Fibroblast of peridontal ligament (primary cell): ENCODE measurements around the gene ITPA.
A peak's percentile ranks its signal among the peaks of the same experiment; 100 is the strongest.
"Not testable (repeated sequence)": the region's sequence is repeated elsewhere in the genome, so short reads cannot be mapped to it uniquely, and the experiment has no call there.

Experiments
- DNase-seq: peaks from one replicate; pipeline ENCODE4 v3.0.0-alpha.2; 2010; ENCODE audit errors: extremely low read depth

Gene ITPA

DNA sequence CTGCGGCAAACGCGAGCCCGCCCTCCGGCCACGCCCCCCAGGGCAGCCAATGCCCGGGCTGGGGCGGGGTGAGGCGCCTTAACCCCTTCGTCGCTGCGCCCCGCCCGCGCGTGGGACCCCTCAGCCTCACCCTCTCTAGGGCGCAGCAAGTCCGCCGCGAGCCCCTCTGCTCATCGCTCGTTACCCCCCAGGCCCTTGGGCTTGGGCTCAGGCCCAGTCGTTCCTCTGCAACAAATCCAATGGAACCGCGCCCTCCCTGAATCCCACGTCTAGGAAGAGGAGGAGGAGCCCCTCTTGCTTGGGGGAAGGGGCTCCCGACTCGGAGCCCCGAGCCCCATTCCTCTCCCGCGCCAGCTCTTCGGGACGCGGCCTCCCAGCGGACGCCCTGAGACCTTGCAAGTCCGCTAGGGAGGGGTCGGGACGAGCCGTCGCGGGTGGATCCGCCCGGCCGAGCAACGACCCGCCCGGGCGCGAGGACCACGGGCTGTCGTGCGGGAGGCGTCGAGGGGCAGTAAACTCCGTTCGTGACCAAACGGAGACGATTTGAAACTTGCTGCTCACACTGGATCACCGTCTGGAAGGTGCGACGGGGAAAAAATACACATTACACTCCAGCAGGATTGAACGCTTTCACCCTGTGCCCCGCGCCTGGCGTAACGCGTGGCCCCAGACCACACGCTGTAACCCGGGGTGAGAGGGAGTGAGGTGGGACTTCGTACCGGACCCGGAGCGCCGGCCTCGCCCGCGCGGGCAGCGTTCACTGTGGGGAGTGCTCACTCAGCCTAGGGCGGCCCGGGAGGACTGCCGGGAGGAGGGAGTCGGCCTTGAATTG is 35.5 kb upstream of the ITPA start:
- DNase-seq = peak; percentile 48

DNA sequence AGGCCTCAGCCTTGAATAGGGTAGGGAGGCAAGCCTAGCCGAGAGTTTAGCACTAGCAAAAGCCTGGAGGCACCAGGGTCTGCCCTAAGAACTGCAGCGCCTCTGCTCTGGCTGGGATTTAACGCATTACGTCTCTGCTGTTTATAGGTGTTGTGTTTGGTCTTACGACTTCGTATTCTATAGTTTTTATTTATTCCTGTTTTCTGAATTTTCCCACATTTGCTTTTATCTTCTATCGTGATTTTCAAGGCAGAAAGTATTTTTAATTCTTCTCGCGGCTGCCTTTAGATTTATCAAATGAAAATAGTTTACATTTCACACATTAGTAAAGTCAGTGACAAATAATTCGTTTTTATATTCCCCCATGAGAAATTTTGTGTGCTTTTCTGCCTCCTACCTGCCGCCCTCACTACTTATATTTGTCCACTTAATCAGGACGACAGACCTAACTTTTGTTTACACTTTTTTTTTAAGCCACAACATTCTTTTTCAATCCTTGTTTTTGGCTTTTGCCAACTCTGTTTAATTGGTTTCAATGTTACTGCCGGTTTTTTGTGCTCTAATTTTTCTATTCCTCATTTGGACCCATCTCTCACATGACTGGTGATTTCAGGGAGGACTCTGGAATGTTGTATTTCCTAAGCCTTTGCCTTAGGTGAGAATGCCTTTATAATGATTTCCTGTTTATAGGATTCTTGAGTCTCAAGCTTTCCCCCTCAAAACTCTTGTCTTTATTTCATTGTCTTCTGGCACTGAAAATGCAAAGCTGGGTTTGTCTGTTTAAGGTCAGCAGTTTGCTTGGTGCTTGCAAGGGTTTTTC is 34.6 kb upstream of the ITPA start:
- no peak for DNase-seq

GRCh38 chr20:3175270-3175669 is 34.0 kb upstream of the ITPA start:
- DNase-seq = no peak

DNA sequence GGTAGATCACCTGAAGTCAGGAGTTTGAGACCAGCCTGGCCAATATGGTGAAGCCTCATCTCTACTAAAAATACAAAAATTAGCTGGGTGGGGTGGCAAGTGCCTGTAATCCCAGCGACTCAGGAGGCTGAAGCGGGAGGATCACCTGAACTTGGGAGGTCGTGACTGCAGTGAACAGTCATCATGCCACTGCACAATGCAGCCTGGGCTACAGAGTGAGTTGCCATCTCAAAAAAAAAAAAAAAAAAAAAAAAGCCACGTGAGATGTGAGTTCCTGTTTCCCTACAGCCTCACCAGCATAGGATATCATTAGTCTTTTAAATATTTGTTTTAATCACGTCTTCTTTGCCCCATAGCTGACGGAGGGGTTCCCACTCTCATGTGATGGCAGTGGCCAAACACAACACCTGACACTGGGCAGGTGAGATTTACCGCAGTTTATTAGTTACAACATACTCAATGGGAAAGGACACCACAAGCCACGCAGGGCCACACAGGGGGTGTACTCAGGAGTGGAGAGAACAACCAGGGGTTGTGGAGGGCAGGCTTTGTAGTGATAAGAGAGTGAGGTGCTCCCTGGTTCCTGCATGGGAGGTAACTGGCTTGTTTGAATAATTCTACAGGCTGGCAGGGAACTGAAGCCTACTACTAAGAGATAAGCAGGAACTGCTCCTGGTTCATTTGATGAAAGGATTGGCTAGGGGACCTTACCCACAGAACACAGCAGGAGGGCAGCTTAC is 31.4 kb upstream of the ITPA start:
- no peak for DNase-seq

DNA sequence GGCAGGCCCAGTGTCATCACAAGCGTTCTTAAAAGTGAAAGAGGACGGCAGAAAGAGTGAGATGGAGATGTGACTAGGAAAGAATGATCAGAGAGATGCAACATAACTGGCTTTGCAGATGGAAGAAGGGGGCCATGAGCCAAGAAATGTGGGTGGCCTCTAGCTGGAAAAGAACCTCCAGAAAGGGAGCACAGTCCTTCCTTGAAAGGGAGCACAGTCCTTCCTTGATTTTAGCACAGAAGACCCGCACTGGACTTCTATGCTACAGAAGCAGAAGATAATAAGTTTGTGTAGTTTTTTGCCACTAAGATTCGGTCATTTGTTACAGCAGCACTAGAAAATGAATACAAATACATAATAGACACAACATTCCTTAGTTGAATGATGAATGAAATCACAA is 29.0 kb upstream of the ITPA start:
- no peak for DNase-seq

- peak; percentile 5 for DNase-seq
These were observed 28.0 kb upstream of the ITPA start for GRCh38 chr20:3181270-3181669.

GRCh38 chr20:3182429-3182828 is 26.9 kb upstream of the ITPA start:
- not testable (repeated sequence) for DNase-seq

GRCh38 chr20:3183896-3184612 is 25.2 kb upstream of the ITPA start:
- no peak for DNase-seq

DNA sequence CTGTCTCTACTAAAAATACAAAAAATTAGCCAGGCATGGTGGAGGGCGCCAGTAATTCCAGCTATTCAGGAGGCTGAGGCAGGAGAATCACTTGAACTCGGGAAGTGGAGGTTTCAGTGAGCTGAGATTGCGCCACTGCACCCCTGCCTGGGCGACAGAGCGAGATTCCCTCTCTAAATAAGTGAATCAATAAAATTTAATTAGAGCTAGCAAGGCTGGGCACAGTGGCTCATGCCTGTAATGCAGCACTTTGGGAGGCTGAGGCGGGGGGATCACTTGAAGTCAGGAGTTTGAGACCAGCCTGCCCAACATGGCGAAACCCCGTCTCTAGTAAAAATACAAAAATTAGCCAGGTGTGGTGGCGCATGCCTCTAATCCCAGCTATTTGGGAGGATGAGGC is 21.4 kb upstream of the ITPA start:
- DNase-seq = not testable (repeated sequence)

DNA sequence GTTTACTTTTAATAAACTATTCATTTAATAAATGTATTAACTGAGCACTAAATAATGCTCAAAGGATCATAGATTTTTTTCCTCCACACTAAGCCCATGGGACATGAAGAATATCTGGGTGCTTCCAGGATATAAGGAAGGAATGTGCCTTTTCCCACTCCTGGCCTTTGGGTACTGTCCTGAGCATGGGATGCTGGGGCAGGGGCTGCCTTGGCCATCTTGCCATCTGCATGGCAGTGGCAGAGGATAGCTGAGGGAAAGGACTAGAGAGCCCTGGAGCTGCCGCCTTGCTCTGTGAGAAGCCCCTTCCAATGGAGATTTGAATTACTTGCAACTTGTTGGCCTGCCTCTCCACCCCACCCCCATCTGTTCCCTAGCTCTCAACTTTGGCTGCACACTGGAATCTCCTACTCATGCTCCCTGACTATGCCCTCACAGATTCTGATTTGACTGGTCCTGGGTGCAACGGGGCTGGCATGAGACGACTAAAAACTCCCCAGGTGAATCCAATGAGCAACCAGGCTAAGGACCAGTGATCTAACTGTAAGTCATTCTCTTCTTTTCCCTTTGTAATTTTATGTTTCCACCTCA is 20.4 kb upstream of the ITPA start:
- no peak for DNase-seq

DNA sequence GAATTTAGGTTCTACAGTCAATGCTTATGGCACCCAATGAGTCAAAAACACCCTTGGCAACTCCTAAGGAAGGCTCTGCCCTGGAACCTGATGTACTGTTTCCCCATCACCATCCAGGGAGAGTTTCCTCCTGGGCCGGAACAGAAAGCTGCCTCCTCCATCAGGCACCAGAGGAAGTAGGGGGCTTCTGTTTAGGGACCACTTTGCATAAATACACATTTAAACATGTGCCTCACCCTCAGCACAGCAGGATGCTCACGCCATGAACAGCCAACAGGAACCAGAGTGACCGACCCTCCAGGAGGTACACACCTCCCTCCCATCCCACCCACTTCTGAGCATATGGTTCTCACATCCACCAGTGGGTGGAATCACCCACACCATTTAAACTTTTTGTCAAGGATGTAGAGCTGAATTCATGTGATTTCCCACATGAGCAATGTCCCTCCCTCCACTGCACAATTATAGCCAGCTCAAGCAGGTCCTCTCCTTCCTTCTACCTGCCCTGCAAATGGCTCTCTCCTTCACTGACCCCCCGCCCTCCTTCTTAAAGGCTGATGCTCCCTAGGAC is 19.7 kb upstream of the ITPA start:
- no peak for DNase-seq

GRCh38 chr20:3190681-3191111 is 18.6 kb upstream of the ITPA start:
- no peak for DNase-seq

DNA sequence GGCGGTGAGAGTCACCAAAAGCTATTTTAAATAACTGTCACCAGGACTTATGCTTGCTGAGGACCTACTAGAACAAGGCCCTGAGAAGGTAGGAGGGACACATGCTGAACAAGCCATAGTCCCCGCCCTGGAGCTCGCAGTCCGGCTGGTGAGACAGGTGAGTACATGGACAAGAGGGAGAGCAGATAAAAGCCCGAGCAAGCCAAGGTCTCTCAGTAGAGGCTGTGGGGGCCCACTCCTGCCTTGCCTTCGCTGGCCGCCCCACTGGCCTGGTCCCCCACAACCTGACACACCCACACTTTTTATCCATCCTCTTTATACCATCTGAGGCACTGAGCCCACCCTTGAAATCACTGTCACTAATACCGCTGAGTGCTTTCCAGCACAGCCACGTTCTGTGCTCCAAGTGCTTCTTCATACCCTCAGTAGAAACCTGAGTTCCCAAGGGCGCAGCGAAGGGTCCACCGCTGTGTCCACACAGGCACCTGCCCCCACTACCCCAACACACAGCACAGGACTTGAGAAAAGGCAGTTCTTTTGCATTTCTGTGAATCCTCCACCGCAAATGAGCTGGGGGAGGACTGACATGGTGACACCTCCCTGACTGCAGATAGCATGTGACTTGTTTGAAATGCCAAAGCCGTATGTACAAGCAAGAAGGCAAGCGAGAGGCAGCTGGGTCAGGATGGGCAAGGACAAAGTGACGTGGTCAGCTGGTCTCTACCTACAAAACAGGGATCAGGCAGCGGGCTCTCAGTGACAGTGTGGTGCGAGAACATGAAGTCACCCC is 16.9 kb upstream of the ITPA start:
- DNase-seq = no peak

GRCh38 chr20:3193806-3194616 is 15.3 kb upstream of the ITPA start:
- no peak for DNase-seq

DNA sequence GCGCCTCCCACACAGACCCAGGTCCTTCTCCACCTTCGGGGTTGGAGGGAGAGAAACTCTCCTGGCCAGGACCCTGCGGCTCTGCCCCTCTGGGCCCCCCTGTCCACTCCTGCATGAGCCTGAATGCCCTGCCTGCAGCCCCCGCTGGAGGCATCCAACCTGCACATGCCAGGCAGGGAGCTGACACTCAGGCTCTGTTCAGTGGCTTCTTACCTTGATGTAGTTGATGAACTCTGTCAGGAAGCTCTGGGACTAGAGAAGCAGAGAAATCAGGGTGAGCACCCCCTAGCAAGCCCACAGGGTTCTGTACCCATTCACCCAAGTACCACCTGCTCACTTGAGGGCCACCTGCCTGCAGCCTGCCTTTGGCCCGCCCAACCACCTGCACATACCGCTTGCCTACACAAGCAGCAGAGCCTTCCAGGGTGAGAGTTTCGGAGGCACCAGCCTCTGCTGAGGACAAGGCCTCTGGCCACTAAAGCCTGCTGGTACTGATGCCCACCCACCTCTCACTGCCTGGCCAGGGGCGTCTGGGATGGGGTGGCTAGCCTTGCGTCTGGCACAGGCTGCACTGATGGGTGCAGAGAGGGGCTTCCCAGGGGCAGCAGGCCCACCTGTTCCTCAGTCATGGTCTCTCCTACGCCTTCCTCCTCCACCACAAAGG is 14.5 kb upstream of the ITPA start:
- DNase-seq = no peak

DNA sequence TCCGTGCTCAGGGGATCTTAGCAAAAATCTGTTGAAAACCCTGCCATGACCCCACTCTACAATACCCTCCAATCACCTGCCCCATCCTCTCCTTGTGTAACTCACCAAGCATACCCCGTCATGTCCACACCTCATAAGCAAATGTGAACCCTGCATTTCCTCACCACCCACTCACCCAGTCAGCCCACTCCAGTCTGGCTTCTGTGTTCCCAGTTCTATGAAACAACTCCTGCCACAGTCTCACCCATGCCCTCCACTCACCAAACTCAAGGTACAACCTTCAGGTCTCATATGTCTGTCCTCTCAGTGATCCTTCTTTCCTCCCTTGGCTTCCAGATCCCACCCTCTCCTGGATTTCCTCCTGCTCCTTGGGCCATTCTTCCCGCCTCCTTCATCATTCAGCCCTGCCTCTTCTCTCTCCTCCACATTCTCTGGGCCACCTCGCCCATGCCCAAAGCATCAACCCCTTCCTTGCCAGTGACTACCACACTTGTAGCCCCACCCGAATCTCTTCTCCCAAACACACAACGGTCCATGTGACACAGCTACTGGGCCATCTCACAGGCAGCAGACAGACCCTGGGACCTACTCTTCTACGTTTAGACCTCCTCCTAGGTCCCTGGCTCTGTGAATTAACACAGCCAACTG is 13.6 kb upstream of the ITPA start:
- no peak for DNase-seq

DNA sequence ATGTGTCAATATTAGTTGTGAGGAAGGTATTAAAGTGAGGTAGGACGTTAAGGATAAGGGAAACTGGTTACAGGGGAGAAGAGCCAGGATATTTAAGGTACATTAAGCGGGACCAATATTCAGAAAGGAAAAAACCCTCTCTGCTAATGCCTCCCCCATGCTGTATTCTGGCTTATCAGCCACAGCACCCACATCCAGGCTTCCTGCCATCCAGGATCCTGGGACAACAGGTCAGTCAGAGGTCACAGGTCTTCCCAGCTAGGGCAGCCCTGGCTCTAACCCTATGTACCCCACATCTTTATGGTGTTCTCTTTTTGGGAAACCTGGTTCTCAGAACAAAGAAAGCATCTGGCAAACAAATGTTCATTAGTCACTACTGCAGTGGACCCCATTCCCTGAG is 10.1 kb upstream of the ITPA start:
- no peak for DNase-seq
